Motor neuron (in vitro differentiated cells): ENCODE measurements around the gene PTPRH. TPM values are rescaled to one million over a fixed set of nuclear protein-coding genes. Genes with fewer than 3 reads are reported as not detected.
A peak's percentile ranks its signal among the peaks of the same experiment; 100 is the strongest.
"Not testable (repeated sequence)": the region's sequence is repeated elsewhere in the genome, so short reads cannot be mapped to it uniquely, and the experiment has no call there.

Experiments used
- ATAC-seq, 8 experiments: fragments of 200-7000 bp; cut with Tn5 transposase; replicated peaks in 6 of 8; 2 replicates each; pipeline ENCODE4 v1.8.0; 2021; ENCODE audit warnings: mild to moderate bottlenecking in 8 of 8, moderate library complexity in 8 of 8
- H3K27ac ChIP-seq, 2 donors: fragments of 250-450 bp; sonication (Bioruptor Pico); 2 replicates each; pipeline ENCODE4 v1.9.0; 2021; ENCODE audit warnings: antibody characterized with exemption in 2 of 2, mild to moderate bottlenecking in 2 of 2, moderate library complexity in 1 of 2
- H3K4me1 ChIP-seq, 2 donors: fragments of 250-450 bp; sonication (Bioruptor Pico); replicated peaks in 1 of 2; 2 replicates each; pipeline ENCODE4 v1.6.1; 2021; ENCODE audit warnings: antibody characterized with exemption in 2 of 2, mild to moderate bottlenecking in 2 of 2, moderate library complexity in 1 of 2
- H3K4me3 ChIP-seq, 5 donors: fragments of 250-450 bp; sonication (Bioruptor Pico); 2 replicates each; pipeline ENCODE4 v1.9.0; 2021; ENCODE audit warnings: antibody characterized with exemption in 5 of 5, mild to moderate bottlenecking in 5 of 5, moderate library complexity in 4 of 5
- WGBS, 10 experiments: fragments of 450-650 bp; shearing (Covaris generic); methylation state at CpG; one replicate each; pipeline ENCODE4 v1.0.0; 2022; 5-methylcytosine and 5-hydroxymethylcytosine counted together
- in situ Hi-C, 9 experiments: fragments of 400-800 bp; cut with MboI; loops; one replicate each; pipeline ENCODE4 v1.15.0; 2021; ENCODE audit warnings: low sequenced_read_pairs in 9 of 9, low pct_unique_long_range_greater_than_20kb in 2 of 9; ENCODE audit not compliant: unreplicated experiment in 9 of 9
- total RNA-seq, 8 experiments: library from RNA; unstranded; fragments of 300-600 nt; gene quantifications; 2 replicates each; pipeline versions ENCODE4 v1.2.3 to v1.2.4, GENCODE V29; 2022

PTPRH gene
- total RNA-seq, 8 experiments from 2014 or later, result 4.0 to 59.0 (median 18.1) TPM

GRCh38 chr19:55179606-55180484, 29.5 kb downstream of the PTPRH start, which contains the start of gene SYT5:
Gene SYT5 (minus strand): TSS chr19:55180289. CDS start chr19:55179041, 1,248 bp downstream.
- Histone ChIP-seq H3K27ac (peak within 1 kb of the TSS; percentile 86 to 89), H3K4me1 (peaks cover 11 to 15% of the 10 kb centered on the region in 2 donors), H3K4me3 (peak within 1 kb of the TSS; percentile 47 to 67 (median 59))
- WGBS, 10 experiments, result 0 to 18% (median 0%) methylated on average over 1 to 9 of the region's 68 CpGs; no CpG with 5 or more reads in 5 of the 10 experiments
- in situ Hi-C loops, result no loop called here
- peak; percentile 47 to 70 (median 63) for ATAC-seq

GRCh38 chr19:55178781-55179599, 30.3 kb downstream of the PTPRH start:
- Histone ChIP-seq H3K4me1 (peaks cover 18% of the 10 kb centered on the region in 2 donors), H3K4me3 (peak overlapping the region; percentile 47 to 67 (median 59)), H3K27ac (peak overlapping the region; percentile 86 to 89)
- WGBS, 10 experiments, result 2 to 80% (median 26%) methylated on average over 1 to 20 of the region's 61 CpGs; no CpG with 5 or more reads in 2 of the 10 experiments
- ATAC-seq, result peak; percentile 63 to 83 (median 78)
- in situ Hi-C loops, result no loop called here

GRCh38 chr19:55176076-55176475, 33.2 kb downstream of the PTPRH start:
- no peak overlapping the region for H3K4me3 ChIP-seq
- H3K27ac ChIP-seq, result no peak overlapping the region
- in situ Hi-C loops, result no loop called here
- no peak for ATAC-seq
- 0 to 40% (median 11%) methylated on average over 1 to 2 of the region's 2 CpGs; no CpG with 5 or more reads in 6 of the 10 experiments for WGBS, 10 experiments
- peaks cover 22 to 23% of the 10 kb centered on the region in 2 donors for H3K4me1 ChIP-seq

GRCh38 chr19:55175117-55175867, 34.0 kb downstream of the PTPRH start:
- peak in 2 of 8 experiments; percentile 4 to 7 for ATAC-seq
- WGBS, 10 experiments, result 52 to 98% (median 73%) methylated on average over 2 to 11 of the region's 43 CpGs; no CpG with 5 or more reads in 3 of the 10 experiments
- Histone ChIP-seq H3K27ac (no peak overlapping the region), H3K4me3 (no peak overlapping the region), H3K4me1 (peaks cover 20% of the 10 kb centered on the region in 2 donors)
- in situ Hi-C loops, result no loop called here

- ATAC-seq, result no peak
These were observed 34.7 kb downstream of the PTPRH start for GRCh38 chr19:55174425-55175116.

GRCh38 chr19:55173714-55174409, 35.4 kb downstream of the PTPRH start:
- peak; percentile 45 to 77 (median 58) for ATAC-seq
- Histone ChIP-seq H3K27ac (peak overlapping the region in 1 of 2 donors; percentile 32), H3K4me1 (peaks cover 17 to 18% of the 10 kb centered on the region in 2 donors), H3K4me3 (peak overlapping the region in 4 of 5 donors; percentile 17 to 32 (median 23))
- in situ Hi-C loops, result no loop called here
- WGBS, 10 experiments, result no CpG with 5 or more reads among the region's 37 CpGs

More at GRCh38 chr19:55174425-55175116, 34.7 kb downstream of the PTPRH start:
- Histone ChIP-seq H3K4me1 (peaks cover 17 to 18% of the 10 kb centered on the region in 2 donors), H3K27ac (no peak overlapping the region), H3K4me3 (peak overlapping the region in 2 of 5 donors; percentile 11 to 28)
- in situ Hi-C loops, result no loop called here
- 35 to 82% (median 63%) methylated on average over 2 to 4 of the region's 21 CpGs; no CpG with 5 or more reads in 4 of the 10 experiments for WGBS, 10 experiments

DNA sequence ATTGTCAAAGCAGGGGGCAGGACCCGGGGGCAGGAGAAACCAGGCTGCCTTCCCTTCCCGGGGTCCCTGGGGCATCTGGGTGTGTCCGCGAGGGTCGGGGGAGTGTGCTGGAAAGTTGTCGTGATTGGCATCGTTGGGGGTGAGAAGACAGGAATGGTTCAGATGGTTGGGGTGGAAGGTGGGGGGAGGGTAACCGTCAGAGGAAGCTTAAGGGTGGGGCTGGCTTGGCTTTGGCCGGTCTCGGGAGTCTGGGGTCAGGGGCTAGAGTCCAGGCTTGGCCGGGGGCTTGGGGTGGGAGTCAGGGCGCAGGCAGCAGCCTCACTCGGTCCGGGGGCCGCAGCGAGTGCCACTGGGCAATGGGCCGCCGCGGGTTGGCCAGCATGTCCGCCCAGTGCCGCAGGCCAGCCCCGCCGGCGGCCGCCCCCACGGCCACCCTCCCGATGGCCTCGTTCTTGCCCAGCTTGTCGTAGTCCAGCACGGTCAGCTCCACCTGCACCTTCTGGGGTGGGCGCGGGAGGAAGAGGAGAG, 36.1 kb downstream of the PTPRH start:
- peak overlapping the region in 4 of 5 donors; percentile 17 to 32 (median 23) for H3K4me3 ChIP-seq
- H3K4me1 ChIP-seq, result peaks cover 14 to 15% of the 10 kb centered on the region in 2 donors
- in situ Hi-C loops, result no loop called here
- peak overlapping the region in 1 of 2 donors; percentile 32 for H3K27ac ChIP-seq
- peak in 3 of 8 experiments; percentile 1 to 8 (median 8) for ATAC-seq
- no CpG with 5 or more reads among the region's 32 CpGs for WGBS, 10 experiments

GRCh38 chr19:55172741-55173140, 36.6 kb downstream of the PTPRH start:
- Histone ChIP-seq H3K4me1 (peaks cover 13 to 14% of the 10 kb centered on the region in 2 donors), H3K4me3 (peak overlapping the region in 1 of 5 donors; percentile 28), H3K27ac (no peak overlapping the region)
- in situ Hi-C loops, result no loop called here
- WGBS, 10 experiments, result 0 to 71% (median 19%) methylated on average over 1 to 5 of the region's 12 CpGs; no CpG with 5 or more reads in 1 of the 10 experiments
- ATAC-seq, result peak; percentile 7 to 52 (median 20)

- H3K27ac ChIP-seq, in situ Hi-C loops, H3K4me3 ChIP-seq, ATAC-seq: not testable (repeated sequence)
- H3K4me1 ChIP-seq, result peaks cover 13 to 14% of the 10 kb centered on the region in 2 donors
- 25 to 83% (median 56%) methylated on average over 1 to 9 of the region's 9 CpGs for WGBS, 10 experiments
These were observed 37.0 kb downstream of the PTPRH start for GRCh38 chr19:55172318-55172717.

DNA sequence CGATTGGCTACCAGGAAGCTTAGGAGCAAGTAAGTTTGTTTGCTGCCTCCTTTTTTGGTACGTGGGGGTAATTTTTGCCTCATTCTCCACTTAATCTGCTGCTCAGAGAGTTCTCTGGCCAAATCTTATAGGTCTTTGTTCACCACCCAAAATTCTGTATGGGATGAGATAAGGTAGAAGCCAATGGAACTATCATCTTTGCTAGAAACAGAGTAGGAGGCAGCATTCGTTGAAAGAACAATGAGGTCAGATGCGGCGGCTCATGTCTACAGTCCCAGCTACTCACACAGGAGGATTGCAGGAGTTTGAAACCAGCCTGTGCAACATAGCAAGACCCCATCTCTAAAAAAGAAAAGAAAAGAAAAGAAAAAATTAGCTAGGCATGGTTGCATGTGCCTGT, 37.9 kb downstream of the PTPRH start:
- Histone ChIP-seq H3K4me1 (peaks cover 13 to 14% of the 10 kb centered on the region in 2 donors), H3K4me3 (no peak overlapping the region), H3K27ac (no peak overlapping the region)
- 41 to 100% (median 72%) methylated on average over 2 to 5 of the region's 5 CpGs for whole genome bisulfite sequencing, 10 experiments
- in situ Hi-C loops, result no loop called here
- ATAC-seq, result no peak

DNA sequence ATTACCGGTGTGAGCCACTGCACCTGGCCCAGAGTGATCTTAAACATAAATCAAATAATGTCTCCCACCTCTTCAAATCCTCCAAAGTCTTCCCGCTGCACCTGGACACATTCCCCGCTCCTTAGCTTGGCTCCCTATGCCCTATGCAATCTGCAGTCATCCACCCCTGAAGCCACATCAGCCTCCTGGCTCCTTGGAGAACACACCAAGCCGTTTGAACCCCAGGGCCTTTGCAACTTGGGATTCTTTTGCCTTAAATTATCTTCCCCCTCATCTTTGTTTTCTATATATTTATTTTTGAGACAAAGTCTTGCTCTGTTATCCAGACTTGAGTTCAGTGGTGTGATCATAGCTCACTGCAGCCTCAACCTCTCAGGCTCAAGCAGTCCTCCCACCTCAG, 40.2 kb downstream of the PTPRH start:
- in situ Hi-C loops, result no loop called here
- 20 to 75% (median 52%) methylated on average over 1 to 4 of the region's 4 CpGs; no CpG with 5 or more reads in 4 of the 10 experiments for WGBS, 10 experiments

More for the DNA sequence above, 40.2 kb downstream of the PTPRH start:
- ATAC-seq, result no peak
- no peak overlapping the region for H3K4me3 ChIP-seq
- H3K27ac ChIP-seq, result no peak overlapping the region
- peaks cover 5 to 11% of the 10 kb centered on the region in 2 donors for H3K4me1 ChIP-seq
